HUES64 (cell line): ENCODE data around the gene PRRT3.
"Not testable (repeated sequence)": the region's sequence is repeated elsewhere in the genome, so short reads cannot be mapped to it uniquely, and the experiment has no call there.

Experiments used
- H3K27ac ChIP-seq: 2 replicates; pipeline ENCODE4 v1.7.0; 2013; ENCODE audit warnings: low read depth, low read length, inconsistent platforms
- H3K27me3 ChIP-seq: 2 replicates; pipeline ENCODE4 v1.6.1; 2013; ENCODE audit warnings: mild to moderate bottlenecking, low read length; ENCODE audit not compliant: insufficient read depth
- H3K36me3 ChIP-seq: 2 replicates; pipeline ENCODE4 v1.6.1; 2013; ENCODE audit warnings: mild to moderate bottlenecking, low read length; ENCODE audit not compliant: insufficient read depth
- H3K4me1 ChIP-seq: 2 replicates; pipeline ENCODE4 v1.6.1; 2013; ENCODE audit warnings: mild to moderate bottlenecking, low read length, moderate library complexity; ENCODE audit not compliant: insufficient read depth
- H3K4me3 ChIP-seq: 2 replicates; pipeline ENCODE4 v1.5.1; 2013; ENCODE audit warnings: mild to moderate bottlenecking, low read length, moderate library complexity
- H3K9ac ChIP-seq: 2 replicates; pipeline ENCODE4 v1.6.1; 2013; ENCODE audit warnings: mild to moderate bottlenecking, low read depth, low read length
- H3K9me3 ChIP-seq: 2 replicates; pipeline ENCODE4 v1.6.1; 2013; ENCODE audit warnings: low read depth, low read length; ENCODE audit not compliant: insufficient read depth
- WGBS: fragments of 150-250, 120-280 bp; methylation state at CpG from one replicate; pipeline ENCODE4 v1.1.7; 2013; ENCODE audit warnings: missing lambda C conversion rate; 5-methylcytosine and 5-hydroxymethylcytosine counted together

Gene PRRT3

GRCh38 chr3:9946112-9947024 is 5.8 kb downstream of the PRRT3 start:
- no peaks in the 10 kb centered on the region for H3K9me3 ChIP-seq
- WGBS: 5% methylated on average over 90 of the region's 90 CpGs
- peak overlapping the region; percentile 66 for H3K4me3 ChIP-seq
- no peaks in the 10 kb centered on the region for H3K4me1 ChIP-seq
- no peaks in the 10 kb centered on the region for H3K27me3 ChIP-seq
- H3K9ac ChIP-seq: peak overlapping the region; percentile 67
- 0 out of 2 replicates have a peak overlapping the region, but pooled peaks have one; percentile 13 for H3K27ac ChIP-seq
- H3K36me3 ChIP-seq: peaks cover 17% of the 10 kb centered on the region; the same call in 1 of the 2 replicates

DNA sequence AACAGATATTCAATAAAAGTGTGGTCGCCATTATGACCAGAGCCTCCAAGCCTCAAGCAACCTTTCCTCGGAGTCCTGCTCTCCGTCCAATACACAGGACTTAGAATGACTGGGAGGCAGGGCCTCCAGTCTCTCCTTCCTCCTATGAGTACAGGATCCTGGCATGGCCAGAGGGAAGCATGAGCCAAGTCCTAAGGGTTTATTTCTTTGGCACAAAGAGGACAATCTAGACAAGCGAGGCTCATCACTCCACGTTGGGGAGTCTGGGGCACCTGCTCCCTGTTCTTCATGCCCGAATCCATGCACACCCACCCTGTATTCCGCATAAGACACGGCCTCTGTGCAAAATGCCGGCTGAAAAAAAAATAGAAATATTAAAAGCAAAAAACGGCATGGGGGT is 6.8 kb downstream of the PRRT3 start:
- H3K27me3 ChIP-seq: no peaks in the 10 kb centered on the region
- H3K36me3 ChIP-seq: peaks cover 21% of the 10 kb centered on the region
- no peak overlapping the region for H3K9ac ChIP-seq
- H3K27ac ChIP-seq: no peak overlapping the region
- no peaks in the 10 kb centered on the region for H3K4me1 ChIP-seq
- peak overlapping the region; percentile 66; the same call in 1 of the 2 replicates for H3K4me3 ChIP-seq
- H3K9me3 ChIP-seq: no peaks in the 10 kb centered on the region
- 93% methylated on average over 10 of the region's 10 CpGs for WGBS

GRCh38 chr3:9944271-9944670 is 7.9 kb downstream of the PRRT3 start:
- Histone ChIP-seq H3K9me3 (no peaks in the 10 kb centered on the region), H3K4me3 (no peak overlapping the region), H3K4me1 (no peaks in the 10 kb centered on the region), H3K27me3 (no peaks in the 10 kb centered on the region), H3K36me3 (peaks cover 16% of the 10 kb centered on the region; the same call in 1 of the 2 replicates), H3K27ac (no peak overlapping the region), H3K9ac (no peak overlapping the region)
- 94% methylated on average over 11 of the region's 11 CpGs for WGBS

DNA sequence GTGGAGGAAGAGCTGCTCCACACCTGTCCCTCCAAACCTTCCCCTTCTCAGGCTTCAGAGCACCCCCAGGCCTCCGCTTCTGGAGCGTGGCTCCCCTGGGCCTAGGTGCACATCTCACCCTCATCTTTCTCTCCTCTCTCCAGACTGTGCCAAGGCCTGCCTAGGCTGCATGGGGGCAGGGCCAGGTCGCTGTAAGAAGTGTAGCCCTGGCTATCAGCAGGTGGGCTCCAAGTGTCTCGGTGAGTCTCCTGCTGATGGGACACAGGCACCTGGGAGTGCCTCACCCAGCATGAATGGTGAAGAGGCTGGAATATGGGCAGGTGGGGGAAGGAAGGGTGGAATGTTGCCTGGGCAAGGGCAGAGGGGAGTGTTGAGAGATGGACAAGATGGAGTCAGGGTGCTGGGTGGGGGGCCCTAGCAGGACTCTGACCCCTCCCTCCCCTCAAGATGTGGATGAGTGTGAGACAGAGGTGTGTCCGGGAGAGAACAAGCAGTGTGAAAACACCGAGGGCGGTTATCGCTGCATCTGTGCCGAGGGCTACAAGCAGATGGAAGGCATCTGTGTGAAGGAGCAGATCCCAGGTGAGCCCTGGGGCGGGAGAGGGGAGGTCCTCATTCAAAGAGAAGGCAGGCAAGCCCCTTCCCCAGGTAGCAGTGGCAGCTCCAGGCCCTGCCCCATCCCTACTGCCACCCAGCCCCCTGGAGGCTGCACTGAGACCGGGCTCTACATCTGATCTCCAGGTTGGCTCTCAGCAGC is 9.1 kb downstream of the PRRT3 start:
- Histone ChIP-seq H3K27me3 (no peaks in the 10 kb centered on the region), H3K36me3 (peaks cover 5% of the 10 kb centered on the region; the same call in 1 of the 2 replicates), H3K27ac (no peak overlapping the region), H3K9ac (no peak overlapping the region), H3K9me3 (no peaks in the 10 kb centered on the region), H3K4me1 (no peaks in the 10 kb centered on the region), H3K4me3 (no peak overlapping the region)
- 90% methylated on average over 11 of the region's 11 CpGs for WGBS

- Histone ChIP-seq H3K36me3 (peaks cover 4% of the 10 kb centered on the region; the same call in 1 of the 2 replicates), H3K4me3 (no peak overlapping the region), H3K4me1 (no peaks in the 10 kb centered on the region), H3K27me3 (no peaks in the 10 kb centered on the region), H3K9me3 (no peaks in the 10 kb centered on the region), H3K27ac (no peak overlapping the region), H3K9ac (no peak overlapping the region)
- WGBS: 92% methylated on average over 3 of the region's 4 CpGs
These were observed 10.0 kb downstream of the PRRT3 start for GRCh38 chr3:9942164-9942563.

DNA sequence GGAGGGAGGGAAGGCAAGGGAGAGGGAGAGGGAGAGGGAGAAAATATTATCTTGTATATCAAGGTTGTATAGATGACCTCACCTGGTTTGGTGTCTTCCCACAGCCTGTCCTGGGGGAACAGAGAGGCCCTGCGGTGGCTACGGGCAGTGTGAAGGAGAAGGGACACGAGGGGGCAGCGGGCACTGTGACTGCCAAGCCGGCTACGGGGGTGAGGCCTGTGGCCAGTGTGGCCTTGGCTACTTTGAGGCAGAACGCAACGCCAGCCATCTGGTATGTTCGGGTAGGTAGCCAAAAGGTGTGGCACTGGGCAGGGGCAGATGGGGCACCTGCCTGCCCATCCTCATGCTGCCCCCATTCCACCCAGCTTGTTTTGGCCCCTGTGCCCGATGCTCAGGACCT is 11.5 kb downstream of the PRRT3 start:
- WGBS: 97% methylated on average over 10 of the region's 10 CpGs
- Histone ChIP-seq H3K4me3 (no peak overlapping the region), H3K36me3 (peaks cover 8% of the 10 kb centered on the region; the same call in 1 of the 2 replicates), H3K4me1 (no peaks in the 10 kb centered on the region), H3K27me3 (no peaks in the 10 kb centered on the region), H3K9ac (no peak overlapping the region), H3K9me3 (no peaks in the 10 kb centered on the region), H3K27ac (no peak overlapping the region)

DNA sequence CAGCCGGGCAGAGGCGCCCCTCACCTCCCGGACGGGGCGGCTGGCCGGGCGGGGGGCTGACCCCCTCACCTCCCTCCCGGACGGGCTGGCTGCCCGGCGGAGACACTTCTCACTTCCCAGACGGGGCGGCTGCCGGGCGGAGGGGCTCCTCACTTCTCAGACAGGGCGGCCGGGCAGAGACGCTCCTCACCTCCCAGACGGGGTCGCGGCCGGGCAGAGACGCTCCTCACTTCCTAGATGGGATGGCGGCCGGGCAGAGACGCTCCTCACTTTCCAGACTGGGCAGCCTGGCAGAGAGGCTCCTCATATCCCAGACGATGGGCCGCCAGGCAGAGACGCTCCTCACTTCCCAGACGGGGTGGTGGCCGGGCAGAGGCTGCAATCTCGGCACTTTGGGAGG is 12.3 kb downstream of the PRRT3 start:
- not testable (repeated sequence) for H3K4me1 ChIP-seq, H3K27me3 ChIP-seq, H3K9ac ChIP-seq, H3K36me3 ChIP-seq, H3K4me3 ChIP-seq, H3K9me3 ChIP-seq, H3K27ac ChIP-seq
- 92% methylated on average over 27 of the region's 32 CpGs for WGBS

DNA sequence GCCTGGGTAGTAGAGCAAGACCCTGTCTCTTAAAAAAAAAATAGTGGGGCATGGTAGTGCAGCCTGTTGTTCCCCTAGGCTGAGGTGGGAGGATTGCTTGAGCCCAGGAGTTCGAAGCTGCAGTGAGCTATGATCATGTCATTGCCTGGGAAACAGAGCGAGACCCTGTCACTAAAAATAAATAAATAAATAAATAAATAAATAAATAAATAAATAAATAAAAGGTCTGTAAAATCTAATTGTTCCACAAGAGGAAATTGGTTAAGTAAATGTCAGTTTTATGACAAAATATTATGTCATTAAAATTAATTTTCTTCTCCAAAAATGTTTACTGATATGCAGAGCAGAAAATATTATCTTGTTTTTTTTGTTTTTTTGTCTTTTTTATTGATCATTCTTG is 13.2 kb downstream of the PRRT3 start:
- 100% methylated on average over 1 of the region's 2 CpGs for WGBS
- Histone ChIP-seq H3K9ac (no peak overlapping the region), H3K27ac (no peak overlapping the region), H3K4me1 (no peaks in the 10 kb centered on the region), H3K9me3 (no peaks in the 10 kb centered on the region), H3K4me3 (no peak overlapping the region), H3K36me3 (peaks cover 8% of the 10 kb centered on the region; the same call in 1 of the 2 replicates), H3K27me3 (no peaks in the 10 kb centered on the region)

GRCh38 chr3:9937486-9938238 is 14.5 kb downstream of the PRRT3 start:
- Histone ChIP-seq H3K9ac (no peak overlapping the region), H3K27ac (no peak overlapping the region), H3K36me3 (peaks cover 8% of the 10 kb centered on the region; the same call in 1 of the 2 replicates), H3K27me3 (no peaks in the 10 kb centered on the region), H3K9me3 (no peaks in the 10 kb centered on the region), H3K4me1 (no peaks in the 10 kb centered on the region), H3K4me3 (no peak overlapping the region)
- 95% methylated on average over 13 of the region's 13 CpGs for WGBS

DNA sequence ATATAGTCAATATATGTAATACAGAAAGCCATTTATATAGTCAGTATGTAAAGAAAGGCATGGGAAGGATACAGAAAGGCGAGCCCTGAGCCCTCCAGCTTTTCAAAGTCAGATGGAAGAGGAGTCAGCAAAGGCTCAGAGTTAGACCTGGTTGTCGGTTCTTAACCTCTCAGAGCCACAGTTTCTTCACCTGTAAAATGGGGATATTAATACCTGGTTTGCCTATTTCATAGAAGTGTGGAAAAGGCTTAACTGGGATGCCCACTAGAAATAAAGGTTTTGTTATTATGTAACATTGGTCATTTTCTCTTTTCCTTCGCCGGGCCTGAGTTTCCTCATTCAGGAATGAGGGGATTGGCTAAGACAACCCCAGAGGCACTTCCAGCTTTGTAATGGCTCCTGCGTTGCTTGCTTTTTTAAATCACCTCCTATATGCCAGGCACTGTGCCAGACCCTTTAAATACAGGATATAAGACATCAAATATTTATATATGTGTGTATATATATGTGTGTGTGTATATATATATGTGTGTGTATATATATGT is 16.2 kb downstream of the PRRT3 start:
- H3K27me3 ChIP-seq: no peaks in the 10 kb centered on the region
- WGBS: 96% methylated on average over 5 of the region's 5 CpGs
- no peak overlapping the region for H3K27ac ChIP-seq
- peaks cover 6% of the 10 kb centered on the region; the same call in 1 of the 2 replicates for H3K36me3 ChIP-seq
- H3K9me3 ChIP-seq: no peaks in the 10 kb centered on the region
- H3K4me1 ChIP-seq: no peaks in the 10 kb centered on the region
- no peak overlapping the region for H3K4me3 ChIP-seq
- no peak overlapping the region for H3K9ac ChIP-seq
